Fibroblast of skin of back (primary cell): ENCODE data around the gene OMP. TPM values are rescaled to one million over a fixed set of nuclear protein-coding genes. Genes with fewer than 3 reads are reported as not detected.
A peak's percentile ranks its signal among the peaks of the same experiment; 100 is the strongest.
"Not testable (repeated sequence)": the region's sequence is repeated elsewhere in the genome, so short reads cannot be mapped to it uniquely, and the experiment has no call there.

Source experiments
- DNase-seq: peaks from one replicate; pipeline ENCODE4 v3.0.0-alpha.2; 2013
- polyA plus RNA-seq, 2 experiments: library from polyadenylated mRNA; unstranded; fragments of 120-200 nt; gene quantifications; one replicate each; pipeline ENCODE4 v1.2.1, GENCODE V29; 2013; ENCODE audit not compliant: insufficient read length in 2 of 2

The OMP gene, protein sequence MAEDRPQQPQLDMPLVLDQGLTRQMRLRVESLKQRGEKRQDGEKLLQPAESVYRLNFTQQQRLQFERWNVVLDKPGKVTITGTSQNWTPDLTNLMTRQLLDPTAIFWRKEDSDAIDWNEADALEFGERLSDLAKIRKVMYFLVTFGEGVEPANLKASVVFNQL
- 0.42 TPM for polyA plus RNA-seq (2013, experiment 1 of 2; ENCODE audit: insufficient read length)
- not detected for polyA plus RNA-seq (2013, experiment 2 of 2; ENCODE audit: insufficient read length)

DNA sequence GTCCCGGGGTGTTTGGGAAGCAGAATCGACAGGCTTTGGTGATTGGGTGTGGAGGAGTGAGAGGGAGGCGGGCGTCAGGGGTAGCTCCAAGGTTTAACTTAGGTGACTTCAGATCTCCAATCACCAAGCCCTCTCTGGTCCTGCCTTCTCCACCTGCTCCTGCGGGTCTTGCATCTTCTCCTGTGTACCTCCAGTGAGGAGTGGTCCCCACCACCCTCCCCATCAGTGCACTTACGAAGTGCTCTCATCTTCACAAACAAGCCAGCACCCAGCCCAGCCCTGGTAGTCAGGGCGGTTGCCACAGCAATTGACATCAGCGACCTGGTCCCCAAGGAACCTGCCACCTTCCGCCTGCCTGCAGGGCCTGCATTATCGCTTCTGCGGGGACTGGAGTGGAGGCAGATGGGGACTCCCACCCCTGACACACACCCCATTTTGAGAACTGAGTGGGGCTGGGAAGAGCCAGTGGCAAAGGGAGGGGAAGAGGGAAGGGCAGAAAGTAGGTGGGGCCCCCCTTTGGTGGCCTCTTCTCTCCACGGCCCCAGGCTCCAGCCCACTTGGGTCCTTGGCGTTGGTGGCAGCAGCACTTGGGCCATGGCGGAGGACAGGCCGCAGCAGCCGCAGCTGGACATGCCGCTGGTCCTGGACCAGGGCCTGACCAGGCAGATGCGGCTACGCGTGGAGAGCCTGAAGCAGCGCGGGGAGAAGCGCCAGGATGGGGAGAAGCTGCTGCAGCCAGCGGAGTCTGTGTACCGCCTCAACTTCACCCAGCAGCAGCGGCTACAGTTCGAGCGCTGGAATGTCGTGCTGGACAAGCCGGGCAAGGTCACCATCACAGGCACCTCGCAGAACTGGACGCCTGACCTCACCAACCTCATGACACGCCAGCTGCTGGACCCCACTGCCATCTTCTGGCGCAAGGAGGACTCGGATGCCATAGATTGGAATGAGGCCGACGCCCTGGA, at the start of gene OMP:
TSS of gene OMP (plus strand) at position 595 of the 965 bp plus-strand sequence. CDS start at position 595, 0 bp downstream.
- DNase-seq = no peak

DNA sequence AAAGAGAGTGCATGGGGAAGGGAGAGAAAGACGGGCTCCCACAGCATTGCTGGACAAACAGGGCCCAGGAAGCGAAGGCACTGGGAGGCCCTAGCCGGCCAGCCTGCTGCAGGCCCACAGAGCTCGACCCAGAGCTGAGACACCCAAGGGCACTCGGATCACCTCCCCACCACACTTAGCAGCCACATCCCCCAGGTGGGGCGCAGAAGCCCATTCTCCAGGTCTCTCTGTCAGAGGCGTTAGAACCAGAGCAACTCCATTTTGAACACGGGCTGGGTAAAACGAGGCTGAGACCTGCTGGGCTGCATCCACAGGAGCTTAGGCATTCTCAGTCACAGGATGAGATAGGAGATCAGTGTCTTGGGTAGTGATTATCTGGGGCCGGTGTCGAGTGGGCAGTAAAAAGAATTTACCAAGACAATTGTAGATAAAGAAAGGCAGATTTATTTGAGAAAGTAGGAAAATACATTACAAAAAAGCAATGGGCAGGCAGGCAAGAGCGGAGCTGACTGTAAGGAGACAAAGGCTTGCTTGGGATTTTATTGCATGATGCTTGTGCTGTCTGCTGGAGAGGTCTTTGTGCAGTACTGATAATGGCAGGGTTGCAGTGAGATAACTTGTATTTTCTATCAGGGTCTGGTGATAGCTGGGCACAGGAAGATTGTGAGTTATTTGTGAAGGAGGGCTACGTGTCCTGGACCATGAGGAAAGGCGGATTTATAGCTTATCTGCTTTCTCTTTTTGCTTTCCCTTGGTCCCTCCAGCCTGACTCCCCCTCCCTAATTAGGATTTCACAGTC, 49.2 kb upstream of the OMP start:
- DNase-seq = no peak

DNA sequence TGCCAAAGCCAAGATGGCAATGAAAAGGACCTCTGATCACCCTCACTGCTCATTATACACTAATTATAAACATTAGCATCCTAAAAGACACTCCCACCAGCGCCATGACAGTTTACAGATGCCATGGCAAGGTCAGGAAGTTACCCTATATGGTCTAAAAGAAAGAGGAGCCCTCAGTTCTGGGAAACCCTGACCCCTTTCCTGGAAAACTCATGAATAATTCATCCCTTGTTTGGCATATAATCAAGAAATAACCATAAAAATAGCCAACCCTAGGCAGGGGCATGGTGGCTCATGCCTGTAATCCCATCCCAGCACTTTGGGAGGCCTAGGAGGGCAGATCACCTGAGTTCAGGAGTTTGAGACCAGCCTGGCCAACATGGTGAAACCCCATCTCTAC, 48.6 kb upstream of the OMP start:
- DNase-seq = no peak

DNA sequence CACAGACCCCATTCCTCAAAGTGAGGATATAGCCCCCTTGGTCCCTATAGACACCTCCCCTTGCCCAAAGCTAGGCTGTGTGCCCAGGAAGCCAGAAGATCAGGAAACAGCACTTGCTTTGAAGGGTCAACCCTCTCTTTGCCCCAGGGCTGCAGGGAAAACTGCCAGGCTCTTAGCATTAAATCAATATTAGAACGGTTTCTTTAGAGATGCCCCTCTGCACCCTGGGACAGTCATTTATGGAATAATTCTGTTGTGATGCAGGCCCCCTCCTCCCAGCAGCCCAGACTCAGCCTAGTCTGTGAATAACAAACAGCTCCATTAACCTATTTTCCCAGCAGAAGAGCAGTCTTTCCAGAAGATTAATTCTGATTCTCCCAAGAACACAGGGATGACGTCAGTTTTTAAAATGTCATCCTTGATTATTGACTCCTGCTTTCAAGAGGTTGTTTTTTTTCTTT, 47.5 kb upstream of the OMP start:
- no peak for DNase-seq

DNA sequence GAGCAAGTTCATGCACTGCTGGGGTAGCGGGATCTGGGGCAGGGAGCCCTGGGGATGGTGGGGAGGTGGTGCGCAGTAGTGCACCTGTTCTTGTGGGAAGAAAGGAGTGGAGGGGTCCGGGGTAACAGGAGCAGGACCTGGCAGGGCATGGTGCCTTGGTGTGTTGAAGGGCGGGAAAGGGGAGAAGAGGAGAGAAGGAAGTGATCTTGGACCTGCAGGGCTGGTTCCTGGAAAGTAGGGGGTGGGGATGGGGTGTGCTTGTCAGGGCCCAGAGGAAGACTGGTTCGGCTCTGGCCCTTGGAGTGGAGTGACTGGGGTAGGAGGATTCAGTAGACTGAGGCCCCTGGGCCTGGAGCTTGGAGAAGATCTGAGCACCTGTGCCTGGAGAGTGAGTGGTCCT, 46.7 kb upstream of the OMP start:
- DNase-seq = no peak

DNA sequence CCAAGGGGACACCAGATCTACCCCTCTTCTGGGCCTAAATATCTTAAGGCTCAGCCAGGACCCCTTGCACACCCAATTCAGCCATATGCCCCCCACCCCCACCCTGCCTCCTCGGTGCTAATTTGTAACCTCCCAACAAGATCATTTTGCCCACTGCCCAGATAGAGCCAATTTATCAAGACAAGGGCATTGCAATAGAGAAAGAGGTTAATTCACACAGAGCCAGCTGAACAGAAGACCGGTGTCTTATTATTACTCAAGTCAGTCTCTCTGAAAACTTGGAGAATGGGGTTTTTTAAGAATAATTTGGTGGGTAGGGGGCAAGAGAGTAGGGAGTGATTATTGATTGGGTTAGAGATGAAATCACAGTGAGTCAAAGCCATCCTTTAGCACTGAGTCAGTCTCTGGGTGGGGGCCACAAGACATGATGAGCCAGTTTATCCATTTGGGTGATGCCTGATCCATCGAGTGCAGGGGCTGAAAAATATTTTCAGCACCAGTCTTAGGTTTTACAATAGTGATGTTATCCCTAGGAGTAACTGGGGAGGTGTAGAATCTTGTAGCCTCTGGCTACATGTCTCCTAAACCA, 45.7 kb upstream of the OMP start:
- DNase-seq = no peak

DNA sequence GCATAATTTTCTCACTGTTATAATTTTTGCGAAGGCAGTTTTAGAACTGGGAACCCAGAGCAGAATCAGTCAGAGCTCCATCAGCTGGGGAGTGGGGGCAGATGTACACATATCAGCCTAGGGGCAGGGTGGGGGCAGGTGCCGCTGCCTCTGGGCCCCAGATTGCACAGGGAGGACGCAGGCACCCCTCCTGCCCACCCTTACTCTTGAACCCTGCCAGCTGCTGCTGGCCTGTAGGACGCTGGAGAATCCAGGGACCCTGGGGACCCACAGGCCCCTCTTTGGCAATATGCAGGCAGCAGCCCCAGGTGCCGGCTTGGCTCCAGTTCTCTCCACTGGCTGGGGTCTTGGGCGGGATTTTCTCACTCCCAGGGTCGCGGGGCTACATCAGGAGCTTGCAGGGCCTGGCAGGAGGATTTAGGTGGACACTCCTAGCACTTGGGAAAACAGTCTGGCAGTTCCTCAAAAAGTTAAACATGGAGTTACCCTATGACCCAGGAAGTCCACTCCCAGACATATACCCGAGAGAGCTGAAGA, 44.6 kb upstream of the OMP start:
- no peak for DNase-seq

DNA sequence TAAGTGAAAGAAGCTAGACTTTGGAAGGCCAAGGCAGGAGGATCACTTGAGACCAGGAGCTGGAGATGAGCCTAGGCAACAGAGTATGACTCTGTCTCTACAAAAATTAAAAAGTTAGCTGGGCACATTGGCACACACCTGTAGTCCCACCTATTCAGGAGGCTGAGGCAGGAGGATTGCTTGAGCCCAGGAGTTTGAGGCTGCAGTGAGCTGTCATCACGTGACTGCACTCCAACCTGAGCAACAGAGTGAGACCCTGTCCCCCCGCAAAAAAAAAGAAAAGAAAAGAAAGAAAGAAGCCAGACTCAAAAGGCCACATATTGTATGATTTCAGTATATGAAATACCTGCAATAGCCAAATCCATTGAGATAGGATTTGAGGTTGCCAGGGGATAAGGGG, 43.7 kb upstream of the OMP start:
- no peak for DNase-seq

DNA sequence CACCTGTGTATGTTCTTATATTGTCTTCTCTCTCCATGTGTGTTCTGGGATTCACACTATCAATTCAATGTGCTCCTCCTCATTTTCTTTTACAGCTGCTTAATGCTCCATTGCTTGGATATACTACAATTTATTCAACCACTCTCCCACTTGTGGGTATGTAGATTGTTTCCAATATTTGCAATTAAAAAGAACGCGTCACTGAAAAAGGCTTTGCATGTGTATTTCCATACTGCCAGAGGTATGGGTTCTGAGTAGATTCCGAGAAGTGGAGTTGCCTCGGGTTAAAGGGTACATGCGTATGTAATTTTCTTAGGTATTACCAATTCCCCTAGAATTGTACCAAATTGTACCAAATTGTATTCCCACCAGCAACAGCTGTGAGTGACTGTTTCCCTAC, 42.8 kb upstream of the OMP start:
- DNase-seq = no peak

DNA sequence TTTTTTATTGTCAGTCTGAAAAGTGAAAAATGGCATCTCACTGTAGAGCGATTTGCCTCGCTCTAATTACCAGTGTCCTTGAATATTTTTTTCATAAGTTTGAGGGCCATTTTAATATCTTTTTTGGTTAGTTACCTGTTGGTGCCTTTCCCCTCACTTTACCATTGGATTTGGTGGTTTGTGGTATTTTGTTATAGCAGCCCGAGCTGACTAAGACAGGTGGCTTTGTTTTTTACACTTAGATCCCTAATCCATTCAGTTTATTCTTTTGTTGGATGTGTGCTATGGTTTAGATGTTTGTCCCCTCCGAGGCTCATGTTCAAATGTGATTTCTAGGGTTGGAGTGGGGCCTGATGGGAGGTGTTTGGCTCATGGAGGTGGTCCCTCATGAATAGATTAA, 42.4 kb upstream of the OMP start:
- no peak for DNase-seq

DNA sequence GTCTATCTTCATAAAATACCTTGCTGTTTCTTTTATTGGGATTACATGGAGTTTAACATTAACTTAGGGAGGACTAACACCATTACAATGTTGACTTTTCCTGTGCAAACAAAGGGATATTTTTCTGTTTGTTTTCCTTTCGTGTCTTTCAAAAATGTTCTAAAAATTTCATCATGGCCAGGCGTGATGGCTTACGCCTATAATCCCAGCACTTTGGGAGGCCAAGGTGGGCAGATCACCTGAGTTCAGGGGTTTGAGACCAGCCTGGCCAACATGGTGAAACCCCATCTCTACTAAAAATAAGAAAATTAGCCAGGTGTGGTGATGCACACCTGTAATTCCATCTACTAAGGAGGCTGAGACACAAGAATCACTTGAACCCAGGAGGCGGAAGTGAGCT, 41.4 kb upstream of the OMP start:
- not testable (repeated sequence) for DNase-seq

DNA sequence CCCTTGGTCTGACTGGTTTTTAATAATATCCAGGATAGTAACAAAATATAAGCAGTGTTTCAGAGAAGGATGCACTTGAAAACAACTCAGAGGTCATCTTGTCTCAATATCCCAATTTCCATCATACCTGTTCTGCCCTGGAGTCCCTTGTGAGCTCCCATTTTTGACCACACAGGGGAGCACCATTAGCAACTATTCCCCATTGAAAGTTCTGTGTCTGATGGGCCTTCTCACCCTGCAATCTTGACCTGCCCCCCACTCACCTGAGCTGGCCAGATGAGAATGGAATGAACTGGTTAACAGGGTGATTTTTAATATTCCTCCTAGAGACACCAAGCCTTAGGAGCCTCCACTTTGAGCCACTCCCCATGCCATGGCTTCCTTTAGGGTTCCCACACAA, 39.7 kb upstream of the OMP start:
- DNase-seq = no peak

DNA sequence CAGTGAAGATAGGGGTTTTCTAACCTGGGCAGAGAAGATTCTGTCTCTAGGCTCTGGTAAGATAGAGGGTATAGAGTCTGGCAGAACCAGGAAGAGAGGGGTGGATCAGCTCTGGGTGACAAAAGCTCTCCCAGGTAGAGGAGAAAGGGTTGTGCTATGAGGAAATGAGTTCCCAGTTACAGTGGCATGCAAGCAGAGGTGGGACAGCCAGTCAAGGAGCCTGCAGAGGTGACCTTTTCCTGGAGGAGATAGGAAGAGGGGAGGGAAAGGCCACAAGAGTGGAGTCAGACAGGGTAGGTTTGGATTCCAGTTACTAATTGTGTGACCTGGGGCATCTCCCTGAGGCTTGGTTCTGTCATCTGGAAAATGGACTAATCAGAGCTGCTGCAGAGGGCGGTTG, 39.2 kb upstream of the OMP start:
- no peak for DNase-seq

DNA sequence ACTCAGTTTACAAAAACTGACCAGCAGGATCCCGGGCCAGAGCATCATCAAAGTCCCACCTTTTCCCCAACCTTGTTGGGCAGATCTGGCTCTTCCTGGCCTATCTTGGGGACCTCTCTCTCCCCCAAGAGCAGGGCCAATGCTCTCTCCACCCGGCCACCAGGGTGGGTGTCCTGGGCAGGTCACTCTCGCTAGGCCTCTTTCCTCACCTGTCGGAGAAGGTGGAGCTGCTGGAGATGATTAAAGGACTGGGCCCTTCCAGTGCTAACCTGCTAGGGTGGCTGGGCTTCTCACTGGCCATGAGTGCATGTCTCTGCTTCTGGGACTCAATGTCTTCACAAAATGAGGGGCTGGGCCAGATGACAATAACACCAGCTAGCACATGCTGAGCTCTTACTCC, 38.8 kb upstream of the OMP start:
- DNase-seq = no peak

DNA sequence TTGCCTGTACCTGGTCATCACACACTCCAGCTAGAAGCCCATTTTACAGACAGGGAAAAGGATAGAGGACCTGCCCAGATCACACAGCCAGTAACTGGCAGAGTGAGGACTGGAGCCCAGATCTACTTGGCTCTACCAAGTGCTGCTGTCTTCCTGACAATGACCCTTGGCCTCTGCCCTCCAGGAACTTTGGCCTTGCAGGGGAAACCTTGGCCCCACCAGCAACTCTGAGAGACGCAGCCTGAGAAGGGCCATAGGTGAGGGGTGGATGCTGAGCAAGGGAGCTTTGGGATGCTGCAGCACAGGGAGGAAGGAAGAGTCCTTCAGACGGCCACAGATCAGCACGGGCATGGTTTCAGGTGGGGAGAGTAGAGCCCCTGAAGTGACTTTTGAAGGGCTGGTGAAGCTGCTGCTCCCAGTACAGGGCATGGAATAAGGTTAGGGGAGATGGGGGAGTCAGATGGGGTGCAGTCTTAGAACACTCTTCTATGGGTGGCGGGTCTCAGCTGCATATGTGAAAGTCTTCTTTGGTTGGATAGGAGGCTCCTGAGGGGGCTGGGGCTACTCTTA, 37.9 kb upstream of the OMP start:
- no peak for DNase-seq

DNA sequence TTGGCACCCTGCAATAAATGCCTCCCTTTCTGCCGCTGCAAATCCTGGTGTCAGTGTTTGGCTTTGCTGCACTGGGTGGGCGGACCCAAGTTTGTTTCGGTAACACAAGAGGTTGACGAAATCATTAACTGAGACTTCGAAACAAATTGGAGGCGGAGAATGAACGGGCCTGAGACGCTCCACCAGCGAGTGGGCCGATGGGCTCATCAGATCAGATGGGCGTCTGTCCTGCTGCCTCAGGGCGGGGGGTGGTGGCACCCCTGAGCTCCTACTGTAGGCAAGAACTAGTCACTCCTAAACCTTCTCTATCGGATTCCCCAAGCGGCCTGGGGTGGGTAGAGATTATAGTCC, 36.8 kb upstream of the OMP start:
- DNase-seq = peak; percentile 42

DNA sequence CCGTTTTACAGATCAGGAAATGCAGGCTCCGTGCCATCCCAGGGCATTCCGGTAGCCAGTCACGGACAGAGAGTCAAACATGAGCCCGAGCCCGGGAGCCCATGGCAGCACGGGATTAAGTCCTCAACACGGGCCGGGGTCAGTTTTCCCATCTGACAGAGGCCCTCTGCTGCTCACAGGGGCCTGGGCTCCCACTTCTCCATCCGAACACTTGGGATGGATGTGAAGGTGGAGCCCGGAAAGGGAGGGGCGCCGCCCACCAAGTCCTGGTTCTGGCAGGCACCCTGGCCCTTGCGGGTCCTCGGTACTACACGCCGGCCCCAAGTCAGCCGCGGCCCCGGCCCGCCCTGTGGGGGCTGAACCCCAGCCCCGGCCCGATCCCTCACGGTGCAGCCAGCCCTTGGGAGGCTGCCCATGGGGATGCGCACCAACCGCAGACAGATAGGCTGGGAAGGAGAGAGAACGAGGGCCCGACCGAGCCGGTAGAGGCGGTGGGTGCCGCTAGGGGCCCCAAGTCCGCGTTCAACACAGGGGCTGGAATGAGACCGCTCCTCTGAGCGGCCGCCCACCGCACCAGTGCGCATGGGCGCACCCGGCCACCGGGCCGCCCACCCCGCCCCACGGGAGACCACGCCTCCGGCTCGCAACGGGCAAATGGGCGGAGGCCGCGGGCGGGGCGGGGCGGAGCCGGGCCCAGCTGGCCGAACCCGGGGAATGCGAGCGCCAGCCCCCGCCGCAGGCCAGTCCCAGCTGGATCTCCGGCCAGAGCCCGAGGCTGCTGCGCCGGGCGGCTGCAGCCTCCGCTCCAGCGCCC, 36.2 kb upstream of the OMP start, which contains the start of gene CAPN5:
TSS of gene CAPN5 (plus strand) at position 743 of the 814 bp plus-strand sequence. CDS start 17,916 bp downstream, outside the sequence.
- peak; percentile 92 for DNase-seq

DNA sequence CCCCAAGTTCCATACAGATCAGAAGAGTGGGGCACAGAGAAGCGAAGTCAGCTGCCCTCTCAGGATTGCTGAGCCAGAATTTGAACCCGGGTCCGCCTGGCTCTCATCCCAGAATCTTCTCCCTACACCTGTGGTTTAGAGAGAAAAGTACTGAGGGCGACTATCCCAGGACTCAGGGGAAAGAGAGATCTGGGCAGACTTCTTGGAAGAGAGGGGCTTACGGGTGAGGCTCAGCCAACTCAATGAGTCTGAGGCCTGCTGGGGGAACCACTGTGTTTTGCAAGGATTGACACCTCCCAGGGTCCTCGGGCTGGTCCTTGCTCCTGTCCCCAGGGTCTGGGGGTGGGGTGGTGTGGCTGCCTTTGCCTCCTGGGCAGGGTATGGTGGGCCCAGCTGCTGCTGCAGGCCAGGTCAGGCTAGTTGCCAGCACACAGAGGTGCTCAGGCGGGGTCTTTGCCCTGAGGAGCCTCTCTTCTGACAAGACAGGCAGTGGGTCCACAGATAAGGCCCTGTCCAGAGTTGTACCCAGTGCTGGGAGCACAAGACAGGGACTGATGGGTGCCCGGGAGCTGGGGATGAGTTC, 34.7 kb upstream of the OMP start:
- no peak for DNase-seq

DNA sequence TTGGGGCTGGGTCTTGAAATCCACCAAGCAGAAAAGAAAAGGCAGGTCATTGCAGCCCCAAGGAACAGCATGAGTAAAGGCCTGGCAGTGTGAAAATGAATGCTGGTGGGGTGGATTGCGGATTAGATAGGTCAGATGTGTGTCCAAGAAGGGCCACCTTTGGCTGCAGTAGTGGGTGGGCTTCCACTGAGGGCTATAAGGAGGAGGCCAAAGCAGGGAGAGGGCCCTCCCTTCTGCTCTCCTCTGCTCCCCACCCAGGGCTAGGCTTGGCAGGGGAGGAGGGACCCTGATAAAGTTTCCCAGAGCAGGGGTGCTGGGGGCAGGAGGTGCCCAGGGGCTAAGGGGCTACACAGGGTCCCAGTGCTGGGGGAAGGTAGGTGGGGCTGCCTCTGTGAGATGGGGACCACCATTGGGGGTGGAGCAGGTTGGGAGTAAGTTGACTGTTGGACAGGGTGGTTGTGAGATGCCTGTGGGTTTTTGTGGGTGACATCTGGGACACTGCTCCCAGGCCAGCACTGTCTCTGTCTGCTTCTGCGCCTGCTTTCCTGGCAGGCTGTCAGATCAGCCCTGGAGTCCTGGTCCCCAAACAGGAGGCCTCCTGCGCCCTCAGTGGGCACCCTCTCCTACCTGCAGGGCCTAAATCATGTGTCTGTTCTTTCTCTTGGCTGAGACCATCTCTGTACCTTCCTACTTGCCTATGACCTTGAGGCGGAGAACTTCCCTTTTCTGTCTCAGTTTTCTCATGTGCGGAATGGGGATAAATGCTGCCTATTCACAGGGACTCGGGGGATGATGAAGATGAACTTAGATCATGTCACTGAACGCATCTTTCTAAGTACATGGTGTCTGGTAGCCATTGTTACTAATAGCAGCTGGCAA, 33.9 kb upstream of the OMP start:
- DNase-seq = no peak
